Vagina (tissue), 2 donors: Measurements from ENCODE around the gene STRA6. TPM values are rescaled to one million over a fixed set of nuclear protein-coding genes. Genes with fewer than 3 reads are reported as not detected.

Experiments
- DNase-seq, 2 donors: peaks; one replicate each; pipeline ENCODE4 v3.0.0-alpha.2; 2017; ENCODE audit errors: extremely low spot score in 2 of 2
- H3K27ac ChIP-seq: fragments of 200-600 bp; sonication (generic); one replicate; pipeline ENCODE4 v1.5.1; 2019
- H3K27me3 ChIP-seq: fragments of 200-600 bp; sonication (generic); one replicate; pipeline ENCODE4 v1.5.1; 2019
- H3K36me3 ChIP-seq, 2 donors: fragments of 200-600 bp; sonication (generic); one replicate each; pipeline ENCODE4 v1.5.1; 2017 to 2019
- H3K4me1 ChIP-seq: fragments of 200-600 bp; sonication (generic); one replicate; pipeline ENCODE4 v1.5.1; 2019
- H3K4me3 ChIP-seq, 2 donors: fragments of 200-600 bp; sonication (generic); 1 replicate in 1 of 2; 2 replicates in 1 of 2; pipeline ENCODE4 v1.5.1; 2016 to 2019
- H3K9me3 ChIP-seq: fragments of 200-600 bp; sonication (generic); one replicate; pipeline ENCODE4 v1.5.1; 2019
- CTCF ChIP-seq, 3 experiments: fragments of 450-650 bp in 2 of 3; fragments of 200-600 bp in 1 of 3; sonication (generic) in 1 of 3; IDR thresholded peaks; one replicate each; pipeline ENCODE4 v1.5.1; 2017 to 2019; ENCODE audit warnings: antibody characterized with exemption in 3 of 3, mild to moderate bottlenecking in 2 of 3, moderate library complexity in 2 of 3
- POLR2A ChIP-seq, 2 donors: fragments of 450-650 bp; IDR thresholded peaks; one replicate each; pipeline ENCODE4 v1.6.1; 2017; ENCODE audit warnings: antibody characterized with exemption in 2 of 2, mild to moderate bottlenecking in 2 of 2, moderate library complexity in 2 of 2
- POLR2AphosphoS5 ChIP-seq, 2 donors: sonication (generic); formaldehyde crosslinking; IDR thresholded peaks; one replicate each; pipeline ENCODE4 v1.9.0; 2017; ENCODE audit warnings: antibody characterized with exemption in 2 of 2, mild to moderate bottlenecking in 2 of 2, low read depth in 1 of 2; ENCODE audit not compliant: insufficient read depth in 1 of 2
- intact Hi-C: fragments of 100-400 bp; cut with DNase I; formaldehyde crosslinking; loops from one replicate; pipeline ENCODE4 v1.15.1; 2023
- total RNA-seq: library from RNA; depleted of rRNA; stranded (reverse); fragments of >200 nt; gene quantifications from one replicate; pipeline ENCODE4 v1.2.3, GENCODE V29; 2016

The STRA6 gene
- total RNA-seq, 1 donor from 2014 or later = 0.98 TPM

DNA sequence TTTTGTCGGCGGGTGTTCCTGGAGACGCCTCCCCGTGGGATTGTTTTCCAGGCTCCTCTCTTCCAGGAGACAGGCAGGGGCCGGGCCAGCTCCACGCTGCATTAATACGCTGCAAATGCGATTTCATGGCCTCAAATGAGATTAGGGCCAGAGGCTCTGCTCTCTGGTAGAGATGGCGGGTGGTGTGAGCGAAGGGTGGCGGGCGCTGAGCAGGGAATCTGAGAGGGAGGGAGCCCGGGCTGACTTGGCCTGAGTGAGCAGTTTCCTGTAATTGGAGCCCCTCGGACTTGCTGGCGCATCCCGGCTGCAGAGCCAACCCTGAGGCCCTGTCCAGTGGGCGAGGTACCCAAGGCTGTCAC lies 26.1 kb upstream of the STRA6 start:
- H3K9me3 ChIP-seq = no peaks in the 10 kb centered on the region
- no peaks in the 10 kb centered on the region for H3K36me3 ChIP-seq
- no peaks in the 10 kb centered on the region for H3K27me3 ChIP-seq
- H3K27ac ChIP-seq = no peak overlapping the region
- no peak overlapping the region for H3K4me3 ChIP-seq
- no peak for TF ChIP-seq POLR2AphosphoS5 (IDR thresholded peaks at IDR 0.05; ENCODE audit: insufficient read depth in 1 of 2, low read depth in 1 of 2)
- TF ChIP-seq POLR2A (IDR thresholded peaks at IDR 0.05) = no peak
- TF ChIP-seq CTCF (IDR thresholded peaks at IDR 0.05) = no peak
- DNase-seq = no peak
- intact Hi-C loops = no loop called here
- peaks cover 6% of the 10 kb centered on the region for H3K4me1 ChIP-seq

- Histone ChIP-seq H3K4me3 (no peak overlapping the region), H3K27ac (no peak overlapping the region), H3K36me3 (no peaks in the 10 kb centered on the region), H3K4me1 (peaks cover 10% of the 10 kb centered on the region), H3K27me3 (no peaks in the 10 kb centered on the region), H3K9me3 (no peaks in the 10 kb centered on the region)
- DNase-seq = no peak
- intact Hi-C loops = no loop called here
- TF ChIP-seq POLR2AphosphoS5 (IDR thresholded peaks at IDR 0.05; ENCODE audit: insufficient read depth in 1 of 2, low read depth in 1 of 2) = no peak
- TF ChIP-seq CTCF (IDR thresholded peaks at IDR 0.05) = no peak
- TF ChIP-seq POLR2A (IDR thresholded peaks at IDR 0.05) = no peak
Measured at GRCh38 chr15:74227968-74228722, 25.6 kb upstream of the STRA6 start.

DNA sequence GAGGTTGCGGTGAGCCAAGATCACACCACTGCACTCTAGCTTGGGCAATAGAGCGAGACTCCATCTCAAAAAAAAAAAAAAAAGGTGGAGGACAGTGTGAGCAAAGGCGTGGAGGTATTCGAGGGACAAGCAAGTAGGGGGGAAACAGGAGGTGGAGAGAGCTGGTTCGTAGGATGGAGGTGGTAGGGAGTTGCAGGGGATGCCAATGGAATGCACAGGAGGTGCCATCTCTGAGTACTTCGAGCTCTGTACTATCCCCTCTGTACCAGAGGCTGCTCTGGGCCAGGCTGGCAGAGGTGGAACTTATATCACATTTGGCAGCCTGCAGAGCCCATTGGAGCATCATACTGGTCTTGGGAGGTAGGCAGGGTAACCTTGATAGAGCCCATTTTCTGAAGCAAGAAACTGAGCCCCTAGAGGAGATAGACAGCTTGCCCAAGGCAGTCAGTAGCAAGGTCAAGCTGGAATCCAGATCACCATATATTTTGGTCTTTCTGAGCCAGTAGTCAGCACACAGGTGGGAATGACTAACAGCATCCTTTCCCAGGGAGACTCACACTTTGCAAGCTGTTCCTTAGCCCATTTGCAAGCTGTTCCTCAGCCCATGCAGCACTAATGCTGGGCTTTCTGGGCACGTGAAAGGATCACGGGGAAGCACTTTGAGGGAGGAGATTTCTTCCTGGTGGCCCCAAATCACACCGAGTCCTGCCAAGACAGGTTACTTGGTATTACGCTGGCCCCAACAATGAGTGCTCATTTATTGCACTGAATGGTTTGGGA lies 24.4 kb upstream of the STRA6 start:
- Histone ChIP-seq H3K27ac (no peak overlapping the region), H3K9me3 (no peaks in the 10 kb centered on the region), H3K4me3 (no peak overlapping the region), H3K4me1 (peaks cover 13% of the 10 kb centered on the region), H3K27me3 (no peaks in the 10 kb centered on the region), H3K36me3 (no peaks in the 10 kb centered on the region)
- intact Hi-C loops = no loop called here
- no peak for TF ChIP-seq POLR2A (IDR thresholded peaks at IDR 0.05)
- TF ChIP-seq CTCF (IDR thresholded peaks at IDR 0.05) = no peak
- no peak for TF ChIP-seq POLR2AphosphoS5 (IDR thresholded peaks at IDR 0.05; ENCODE audit: insufficient read depth in 1 of 2, low read depth in 1 of 2)
- DNase-seq = no peak

DNA sequence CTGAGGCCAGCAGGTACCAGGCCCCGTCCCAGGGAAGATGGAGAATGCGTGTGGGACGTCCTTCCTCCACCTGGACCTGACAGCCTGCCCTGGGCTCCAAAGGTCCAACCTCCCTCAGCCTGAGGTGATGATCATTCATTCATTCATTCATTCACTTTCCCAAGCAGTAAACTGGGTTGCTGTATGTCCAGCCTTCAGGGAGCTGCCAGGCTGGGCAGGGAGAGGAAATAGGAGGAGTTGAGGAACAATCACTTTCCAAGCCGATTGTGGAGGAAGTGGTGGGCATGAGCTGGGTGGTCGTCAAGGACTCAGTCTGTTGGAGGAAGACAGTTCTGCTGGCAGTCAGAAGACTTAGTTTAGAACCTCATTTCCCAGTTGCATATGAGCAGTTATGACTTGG lies 23.3 kb upstream of the STRA6 start:
- Histone ChIP-seq H3K27ac (no peak overlapping the region), H3K27me3 (no peaks in the 10 kb centered on the region), H3K36me3 (no peaks in the 10 kb centered on the region), H3K4me1 (peaks cover 13% of the 10 kb centered on the region), H3K9me3 (no peaks in the 10 kb centered on the region), H3K4me3 (no peak overlapping the region)
- no peak for DNase-seq
- TF ChIP-seq CTCF (IDR thresholded peaks at IDR 0.05) (no peak), POLR2AphosphoS5 (IDR thresholded peaks at IDR 0.05; ENCODE audit: insufficient read depth in 1 of 2, low read depth in 1 of 2) (no peak), POLR2A (IDR thresholded peaks at IDR 0.05) (no peak)
- intact Hi-C loops = no loop called here
